ENCODE measurements around the gene GRID2.
"Not testable (repeated sequence)": the region's sequence is repeated elsewhere in the genome, so short reads cannot be mapped to it uniquely, and the experiment has no call there.

GRCh38 chr4:93366169-93366755, 1062.5 kb downstream of the GRID2 start:
- not testable (repeated sequence) for TF ChIP-seq CTCF, POLR2A (IDR thresholded peaks at IDR 0.05)

Data from thyroid gland (tissue), 4 donors.